HepG2 (cell line): ENCODE data around the gene CACTIN. TPM values are rescaled to one million over a fixed set of nuclear protein-coding genes. Genes with fewer than 3 reads are reported as not detected.

ENCODE experiments used
- ATAC-seq: fragments of 200-7000 bp; cut with Tn5 transposase; 3 replicates; pipeline ENCODE4 v1.9.1; 2020; ENCODE audit warnings: mild to moderate bottlenecking, moderate library complexity
- BruUV-seq: library from RNA; stranded (reverse); fragments of 400-500 nt; replicated peaks from 2 replicates; lab custom pipeline; 2021; lab: Mats Ljungman, UMichigan
- CTCF ChIA-PET: fragments of 300-600 bp; formaldehyde crosslinking; extraction: SDS; loops from one replicate; lab custom pipeline; 2021; ENCODE audit warnings: low total read pairs, inconsistent platforms, low intra/inter-chr PET ratio; lab: Yijun Ruan, JAX
- POLR2A ChIA-PET: fragments of 350-600 bp; sonication (Branson Sonifier 250); formaldehyde crosslinking; loops from one replicate; lab custom pipeline; 2020; ENCODE audit warnings: antibody characterized with exemption, inconsistent platforms; lab: Yijun Ruan, JAX
- DNase-seq: peaks from one replicate; pipeline ENCODE4 v3.0.0-alpha.2; 2015; ENCODE audit warnings: low spot score
- FAIRE-seq: peaks from 3 replicates; lab custom pipeline; 2011; peaks lifted over from hg19 to GRCh38; lab: Jason Lieb, UNC
- H2AFZ ChIP-seq: one replicate; pipeline ENCODE4 v1.6.1; 2011; ENCODE audit warnings: low read length, inconsistent platforms
- H3K27ac ChIP-seq: fragments of 300-600 bp; 3 replicates; pipeline ENCODE4 v1.8.0; 2011; ENCODE audit warnings: mixed run types, mild to moderate bottlenecking, mixed read lengths, low read length, inconsistent platforms; ENCODE audit not compliant: insufficient read depth; ENCODE audit errors: extremely low read length
- H3K27me3 ChIP-seq, 2 experiments: fragments of 200-600 bp in 1 of 2; 2 replicates in 1 of 2; 3 replicates in 1 of 2; pipeline versions ENCODE4 v1.6.0 to v1.8.0; 2011; ENCODE audit warnings: low read length in 2 of 2, mild to moderate bottlenecking in 2 of 2, moderate library complexity in 2 of 2, inconsistent platforms in 1 of 2; ENCODE audit not compliant: insufficient read depth in 2 of 2, control insufficient read depth in 1 of 2
- H3K36me3 ChIP-seq, 2 experiments: fragments of 200-600 bp in 1 of 2; replicated peaks in 1 of 2; 2 replicates in 1 of 2; 3 replicates in 1 of 2; pipeline versions ENCODE4 v1.5.1 to v1.8.0; 2011; ENCODE audit warnings: low read length in 2 of 2, inconsistent platforms in 1 of 2; ENCODE audit not compliant: insufficient read depth in 2 of 2, control insufficient read depth in 1 of 2
- H3K4me1 ChIP-seq: 2 replicates; pipeline ENCODE4 v1.5.1; 2012; ENCODE audit warnings: low read length, inconsistent platforms; ENCODE audit not compliant: insufficient read depth
- H3K4me2 ChIP-seq: 2 replicates; pipeline ENCODE4 v1.6.0; 2011; ENCODE audit warnings: low read depth, low read length, inconsistent platforms
- H3K4me3 ChIP-seq, 3 experiments: fragments of 200-600 bp in 1 of 3; sonication (generic), shearing (Covaris generic) in 1 of 3; replicated peaks in 1 of 3; 2 replicates each; pipeline ENCODE4 v1.5.1; 2011 to 2016; ENCODE audit warnings: low read length in 3 of 3, inconsistent platforms in 2 of 3, low read depth in 2 of 3, mild to moderate bottlenecking in 2 of 3, control low read depth in 1 of 3, mixed read lengths in 1 of 3; ENCODE audit not compliant: insufficient read depth in 1 of 3
- H3K79me2 ChIP-seq: one replicate; pipeline ENCODE4 v1.6.1; 2011; ENCODE audit warnings: low read length, inconsistent platforms; ENCODE audit not compliant: insufficient read depth
- H3K9ac ChIP-seq: 2 replicates; pipeline ENCODE4 v1.6.0; 2011; ENCODE audit warnings: mild to moderate bottlenecking, low read depth, low read length, inconsistent platforms; ENCODE audit not compliant: insufficient read depth
- H3K9me3 ChIP-seq: 2 replicates; pipeline ENCODE4 v1.5.1; 2012; ENCODE audit warnings: mild to moderate bottlenecking, low read length
- H4K20me1 ChIP-seq: 2 replicates; pipeline ENCODE4 v1.6.0; 2011; ENCODE audit warnings: inconsistent platforms, mild to moderate bottlenecking, low read length, moderate library complexity; ENCODE audit not compliant: insufficient read depth
- BHLHE40 ChIP-seq: IDR thresholded peaks from 2 replicates; pipeline ENCODE4 v1.6.1; 2011; ENCODE audit warnings: low read length, improper control_type of control experiment
- BRCA1 ChIP-seq: sonication (generic); formaldehyde crosslinking; IDR thresholded peaks from 2 replicates; pipeline ENCODE4 v1.4.0; 2020; ENCODE audit warnings: missing genetic modification reagents
- ELF1 ChIP-seq: sonication (generic); formaldehyde crosslinking; IDR thresholded peaks from 2 replicates; pipeline ENCODE4 v1.4.0; 2020; ENCODE audit warnings: missing genetic modification reagents
- GLI4 ChIP-seq: sonication (generic); formaldehyde crosslinking; IDR thresholded peaks from 2 replicates; pipeline ENCODE4 v1.5.1; 2020; ENCODE audit warnings: missing genetic modification reagents, mild to moderate bottlenecking, moderate library complexity, borderline replicate concordance
- GPN1 ChIP-seq: sonication (generic); formaldehyde crosslinking; IDR thresholded peaks from 2 replicates; pipeline ENCODE4 v1.5.1; 2020; ENCODE audit warnings: missing genetic modification reagents, borderline replicate concordance
- MYNN ChIP-seq: sonication (generic); formaldehyde crosslinking; IDR thresholded peaks from 2 replicates; pipeline ENCODE4 v1.4.0; 2020; ENCODE audit warnings: mild to moderate bottlenecking, low read depth, missing genetic modification reagents
- NFYB ChIP-seq: sonication (generic); formaldehyde crosslinking; IDR thresholded peaks from 2 replicates; pipeline ENCODE4 v1.4.0; 2020; ENCODE audit warnings: missing genetic modification reagents
- PPARG ChIP-seq: conservative IDR thresholded peaks from 2 replicates; pipeline ENCODE4 v1.6.1; 2016; ENCODE audit warnings: missing biosample characterization, missing genetic modification reagents
- SAP130 ChIP-seq: IDR thresholded peaks from 2 replicates; pipeline ENCODE4 v1.6.1; 2016; ENCODE audit warnings: low read depth
- SIN3A ChIP-seq: IDR thresholded peaks from 2 replicates; pipeline ENCODE4 v1.6.1; 2011; ENCODE audit warnings: low read depth, mild to moderate bottlenecking, control low read depth, low read length, borderline replicate concordance
- SMAD9 ChIP-seq: sonication (generic); formaldehyde crosslinking; IDR thresholded peaks from 2 replicates; pipeline ENCODE4 v1.5.1; 2020; ENCODE audit warnings: mild to moderate bottlenecking, missing genetic modification reagents
- ZFP36L2 ChIP-seq: sonication (generic); formaldehyde crosslinking; IDR thresholded peaks from 2 replicates; pipeline ENCODE4 v1.4.0; 2020; ENCODE audit warnings: missing genetic modification reagents
- ZFP91 ChIP-seq: sonication (generic); formaldehyde crosslinking; IDR thresholded peaks from 2 replicates; pipeline ENCODE4 v1.9.0; 2022; ENCODE audit warnings: missing genetic modification reagents, mild to moderate bottlenecking, borderline replicate concordance
- ZNF234 ChIP-seq: sonication (generic); formaldehyde crosslinking; conservative IDR thresholded peaks from 2 replicates; pipeline ENCODE4 v1.5.1; 2020; ENCODE audit warnings: mild to moderate bottlenecking, missing genetic modification reagents
- ZNF441 ChIP-seq: sonication (generic); formaldehyde crosslinking; IDR thresholded peaks from 2 replicates; pipeline ENCODE4 v1.7.0; 2021; ENCODE audit warnings: missing genetic modification reagents, borderline replicate concordance
- ZNF460 ChIP-seq: sonication (generic); formaldehyde crosslinking; IDR thresholded peaks from 2 replicates; pipeline ENCODE4 v1.5.1; 2020; ENCODE audit warnings: missing genetic modification reagents, mild to moderate bottlenecking, borderline replicate concordance
- ZNF512 ChIP-seq: sonication (generic); formaldehyde crosslinking; IDR thresholded peaks from 2 replicates; pipeline ENCODE4 v1.4.0; 2020; ENCODE audit warnings: mild to moderate bottlenecking, missing genetic modification reagents
- WGBS: methylation state at CpG from one replicate; pipeline ENCODE4 v1.1.6; 2017; ENCODE audit warnings: low lambda C conversion rate; 5-methylcytosine and 5-hydroxymethylcytosine counted together
- in situ Hi-C: cut with HindIII; loops from 2 replicates; pipeline ENCODE4 v1.10.0; 2017; ENCODE audit warnings: low pct_unique_long_range_greater_than_20kb; ENCODE audit not compliant: extremely low pct_ligation_motif_present
- intact Hi-C: fragments of 100-400 bp; cut with micrococcal nuclease; formaldehyde crosslinking; loops from one replicate; pipeline ENCODE4 v1.10.0; 2022; ENCODE audit not compliant: unreplicated experiment
- polyA plus RNA-seq, 8 experiments: library from polyadenylated mRNA; depleted of rRNA in 3 of 8; stranded (reverse) in 7 of 8; unstranded in 1 of 8; fragments of >200 nt; fragmentation: Illumina TruSeq in 4 of 8; extraction: Trizol in 4 of 8; gene quantifications; 2 replicates each; pipeline versions ENCODE4 v1.2.1 to v1.2.3, GENCODE V29; 2011 to 2016; ENCODE audit warnings: low read depth in 4 of 8, missing spikeins in 1 of 8, mixed read lengths in 1 of 8; ENCODE audit not compliant: insufficient read depth in 1 of 8
- total RNA-seq, 5 experiments: library from RNA; depleted of rRNA; stranded (reverse); fragments of >200 nt; fragmentation: Illumina TruSeq; extraction: Trizol; gene quantifications; 2 replicates each; pipeline ENCODE4 v1.2.3, GENCODE V29; 2016; ENCODE audit warnings: low read depth in 1 of 5
- TF ChIP-seq, protein P1 (sequence below): sonication (generic); formaldehyde crosslinking; IDR thresholded peaks from 2 replicates; pipeline ENCODE4 v1.8.0; 2022; ENCODE audit warnings: low read depth, missing genetic modification reagents
- TF ChIP-seq, protein P2 (sequence below): sonication (generic); formaldehyde crosslinking; conservative IDR thresholded peaks from 2 replicates; pipeline ENCODE4 v1.4.0; 2020; ENCODE audit warnings: missing genetic modification reagents

The CACTIN gene
- total and polyA plus RNA-seq, 2 of the 13 experiments (the other 11 are each of a cell fraction or from before 2014, with no cell fraction given): 10.0 to 16.6 TPM

DNA sequence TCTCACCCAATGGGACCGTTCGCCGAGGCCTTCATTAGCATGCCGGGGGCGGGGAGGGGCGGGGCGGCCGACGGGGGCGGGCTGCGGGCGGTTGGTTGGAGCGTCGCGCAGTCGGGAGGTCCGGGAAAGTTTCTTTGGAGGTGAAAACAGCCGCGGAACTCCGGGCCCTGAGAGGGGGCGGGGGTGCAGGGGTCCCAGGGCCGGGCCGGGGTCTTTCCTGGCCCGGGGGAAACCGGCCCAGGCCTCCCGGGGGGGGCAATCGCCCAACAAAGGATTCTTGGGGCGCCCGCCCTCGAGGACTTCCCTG lies 53.8 kb downstream of the CACTIN start, which contains the start of gene HMG20B (continued):
- peak; percentile 26; the same call in 1 of the 2 replicates for TF ChIP-seq SIN3A
- peak; percentile 94; the same call in 1 of the 2 replicates for TF ChIP-seq ZNF441
- TF ChIP-seq MYNN: no peak
- no peak for TF ChIP-seq ELF1 (CRISPR knock-in tag)
- TF ChIP-seq ZFP91 (CRISPR knock-in tag): peak; percentile 1; the same call in 1 of the 2 replicates
- TF ChIP-seq, protein P1, sequence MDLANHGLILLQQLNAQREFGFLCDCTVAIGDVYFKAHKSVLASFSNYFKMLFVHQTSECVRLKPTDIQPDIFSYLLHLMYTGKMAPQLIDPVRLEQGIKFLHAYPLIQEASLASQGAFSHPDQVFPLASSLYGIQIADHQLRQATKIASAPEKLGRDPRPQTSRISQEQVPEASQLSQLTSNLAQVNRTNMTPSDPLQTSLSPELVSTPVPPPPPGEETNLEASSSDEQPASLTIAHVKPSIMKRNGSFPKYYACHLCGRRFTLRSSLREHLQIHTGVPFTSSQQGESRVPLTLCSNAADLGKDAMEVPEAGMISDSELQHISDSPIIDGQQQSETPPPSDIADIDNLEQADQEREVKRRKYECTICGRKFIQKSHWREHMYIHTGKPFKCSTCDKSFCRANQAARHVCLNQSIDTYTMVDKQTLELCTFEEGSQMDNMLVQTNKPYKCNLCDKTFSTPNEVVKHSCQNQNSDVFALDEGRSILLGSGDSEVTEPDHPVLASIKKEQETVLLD: no peak

GRCh38 chr19:3572132-3572854 lies 54.3 kb downstream of the CACTIN start:
- ChIA-PET CTCF (no interaction called here), POLR2A (no interaction called here)
- peak; percentile 97 for DNase-seq
- H3K36me3 ChIP-seq: no peaks in the 10 kb centered on the region; a peak in 1 of 5 replicates
- peak overlapping the region; percentile 41 to 58 (median 47); a peak in 4 of 6 replicates for H3K4me3 ChIP-seq
- peaks cover 2% of the 10 kb centered on the region for H3K79me2 ChIP-seq
- in situ Hi-C loops: no loop called here
- intact Hi-C loops: loop anchor here (5.0 kb wide), 1 partner anchor 65 kb away; the partner anchor contains the start of gene FZR1
- H3K27me3 ChIP-seq: no peaks in the 10 kb centered on the region
- 11% methylated on average over 8 of the region's 48 CpGs for WGBS
- H3K9ac ChIP-seq: peak overlapping the region; percentile 34; the same call in 1 of the 2 replicates
- H3K9me3 ChIP-seq: no peaks in the 10 kb centered on the region
- H3K4me1 ChIP-seq: peaks cover 41% of the 10 kb centered on the region
- H3K4me2 ChIP-seq: peak overlapping the region; percentile 77
- no peak overlapping the region for H2AFZ ChIP-seq
- H4K20me1 ChIP-seq: peaks cover 4% of the 10 kb centered on the region
- FAIRE-seq: peak; percentile 81
- ATAC-seq: peak; percentile 94
- H3K27ac ChIP-seq: no peak overlapping the region
- no TSS peak for BruUV-seq
- TF ChIP-seq BHLHE40 (0 out of 2 replicates have a peak, but pooled peaks have one; percentile 25), ZNF234 (CRISPR knock-in tag) (no peak), GPN1 (CRISPR knock-in tag) (no peak), SMAD9 (CRISPR knock-in tag) (no peak), PPARG (CRISPR knock-in tag) (no peak), NFYB (CRISPR knock-in tag) (peak; percentile 96), ZNF512 (CRISPR knock-in tag) (no peak), ZFP36L2 (CRISPR knock-in tag) (no peak), ZNF460 (CRISPR knock-in tag) (no peak), GLI4 (CRISPR knock-in tag) (no peak), SAP130 (CRISPR knock-in tag) (peak; percentile 70), BRCA1 (CRISPR knock-in tag) (no peak)
- TF ChIP-seq, protein P2, sequence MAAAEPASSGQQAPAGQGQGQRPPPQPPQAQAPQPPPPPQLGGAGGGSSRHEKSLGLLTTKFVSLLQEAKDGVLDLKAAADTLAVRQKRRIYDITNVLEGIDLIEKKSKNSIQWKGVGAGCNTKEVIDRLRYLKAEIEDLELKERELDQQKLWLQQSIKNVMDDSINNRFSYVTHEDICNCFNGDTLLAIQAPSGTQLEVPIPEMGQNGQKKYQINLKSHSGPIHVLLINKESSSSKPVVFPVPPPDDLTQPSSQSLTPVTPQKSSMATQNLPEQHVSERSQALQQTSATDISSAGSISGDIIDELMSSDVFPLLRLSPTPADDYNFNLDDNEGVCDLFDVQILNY (CRISPR knock-in tag): no peak
